Stimulated activated CD4-positive, alpha-beta T cell treated with anti-CD3 and anti-CD28 coated beads, Interleukin-2, amount 100 ng/mL, for 48 hours (primary cell): ENCODE results near the gene C19orf25.

ENCODE experiments used
- DNase-seq, 2 donors: peaks; one replicate each; pipeline ENCODE4 v3.0.0-alpha.2; 2020

C19orf25 gene

GRCh38 chr19:1474765-1475351 is 4.2 kb downstream of the C19orf25 start:
- no peak for DNase-seq

GRCh38 chr19:1474011-1474764 is 4.8 kb downstream of the C19orf25 start:
- no peak for DNase-seq

- DNase-seq: no peak
Measured at GRCh38 chr19:1473085-1473851, 5.7 kb downstream of the C19orf25 start.

GRCh38 chr19:1472231-1473084 is 6.6 kb downstream of the C19orf25 start:
- DNase-seq: no peak

GRCh38 chr19:1471515-1472160 is 7.4 kb downstream of the C19orf25 start:
- DNase-seq: no peak

- no peak for DNase-seq
Measured at GRCh38 chr19:1471010-1471514, 8.0 kb downstream of the C19orf25 start.

- peak; percentile 54 to 66 for DNase-seq
Measured at GRCh38 chr19:1470305-1471009, 8.6 kb downstream of the C19orf25 start.

- DNase-seq: no peak
Measured at GRCh38 chr19:1470055-1470304, 9.0 kb downstream of the C19orf25 start.

GRCh38 chr19:1469255-1470054 is 9.6 kb downstream of the C19orf25 start:
- DNase-seq: no peak

GRCh38 chr19:1468821-1469254 is 10.2 kb downstream of the C19orf25 start:
- DNase-seq: peak in 1 of 2 donors; percentile 42

- DNase-seq: no peak
Measured at GRCh38 chr19:1468274-1468820, 10.7 kb downstream of the C19orf25 start.

- no peak for DNase-seq
Measured at GRCh38 chr19:1467490-1468273, 11.3 kb downstream of the C19orf25 start.

GRCh38 chr19:1467215-1467489 is 11.9 kb downstream of the C19orf25 start:
- DNase-seq: no peak

GRCh38 chr19:1466461-1467214 is 12.4 kb downstream of the C19orf25 start:
- DNase-seq: no peak

GRCh38 chr19:1466018-1466460 is 13.0 kb downstream of the C19orf25 start:
- DNase-seq: no peak

GRCh38 chr19:1465191-1466016 is 13.6 kb downstream of the C19orf25 start:
- no peak for DNase-seq

- DNase-seq: no peak
Measured at GRCh38 chr19:1461862-1462261, 17.2 kb downstream of the C19orf25 start.
